HFFc6 (cell line): ENCODE measurements around the gene SUOX. TPM values are rescaled to one million over a fixed set of nuclear protein-coding genes. Genes with fewer than 3 reads are reported as not detected.

Experiments
- DNase-seq: peaks from one replicate; pipeline ENCODE4 v3.0.0-alpha.2; 2018
- H3K27ac Mint-ChIP-seq: 2 replicates; pipeline ENCODE4 v1.8.0; 2020; ENCODE audit warnings: mild to moderate bottlenecking, mixed read lengths
- H3K27me3 Mint-ChIP-seq: 2 replicates; pipeline ENCODE4 v1.8.0; 2021; ENCODE audit warnings: mild to moderate bottlenecking, moderate library complexity, mixed read lengths; ENCODE audit not compliant: insufficient read depth
- H3K36me3 Mint-ChIP-seq: 2 replicates; pipeline ENCODE4 v1.8.0; 2021; ENCODE audit warnings: low read depth, mixed read lengths
- H3K4me1 Mint-ChIP-seq: 2 replicates; pipeline ENCODE4 v1.8.0; 2020; ENCODE audit warnings: low read depth, mixed read lengths
- H3K4me3 Mint-ChIP-seq: 2 replicates; pipeline ENCODE4 v1.8.0; 2020; ENCODE audit warnings: mild to moderate bottlenecking, moderate library complexity, mixed read lengths
- H3K9me3 Mint-ChIP-seq: 2 replicates; pipeline ENCODE4 v1.8.0; 2020; ENCODE audit warnings: mild to moderate bottlenecking, mixed read lengths
- total RNA-seq, 6 experiments: library from RNA; stranded (reverse); fragmentation: NEBNext Ultra II Directional; extraction: Animal tissue kit (Norgen Biotek cat#: 25700); gene quantifications; 2 replicates in 1 of 6; 3 replicates in 5 of 6; pipeline ENCODE4 v1.2.3, GENCODE V29; 2021
- TF ChIP-seq, protein P1 (sequence below): fragments of 200-600 bp; sonication (generic); IDR thresholded peaks from 2 replicates; pipeline ENCODE4 v1.5.0; 2021; ENCODE audit warnings: antibody characterized with exemption, mild to moderate bottlenecking

SUOX gene
- total RNA-seq, 6 experiments from 2014 or later, result 15.2 to 19.4 (median 17.0) TPM

DNA sequence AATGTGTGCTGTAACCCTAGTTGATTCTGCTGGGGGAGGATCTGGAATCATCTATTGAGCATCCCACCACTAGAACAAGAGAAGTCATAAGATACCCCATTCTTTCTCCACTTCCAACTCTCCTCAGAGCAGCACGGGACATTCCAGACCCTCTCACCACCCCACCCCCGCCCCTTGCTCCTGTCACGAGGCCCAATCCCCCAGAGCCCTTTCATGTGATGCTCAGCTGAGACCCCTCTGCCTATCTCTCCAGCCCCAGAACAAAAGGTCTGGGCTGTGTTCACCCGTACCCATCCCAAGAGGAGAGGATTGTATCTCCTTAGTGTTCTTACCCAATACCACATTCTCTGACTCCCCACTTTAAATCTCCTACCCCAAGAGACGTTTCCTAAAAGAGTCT, 31.8 kb upstream of the SUOX start:
- H3K4me3 Mint-ChIP-seq, result no peak overlapping the region
- no peak for DNase-seq
- TF ChIP-seq, protein P1, sequence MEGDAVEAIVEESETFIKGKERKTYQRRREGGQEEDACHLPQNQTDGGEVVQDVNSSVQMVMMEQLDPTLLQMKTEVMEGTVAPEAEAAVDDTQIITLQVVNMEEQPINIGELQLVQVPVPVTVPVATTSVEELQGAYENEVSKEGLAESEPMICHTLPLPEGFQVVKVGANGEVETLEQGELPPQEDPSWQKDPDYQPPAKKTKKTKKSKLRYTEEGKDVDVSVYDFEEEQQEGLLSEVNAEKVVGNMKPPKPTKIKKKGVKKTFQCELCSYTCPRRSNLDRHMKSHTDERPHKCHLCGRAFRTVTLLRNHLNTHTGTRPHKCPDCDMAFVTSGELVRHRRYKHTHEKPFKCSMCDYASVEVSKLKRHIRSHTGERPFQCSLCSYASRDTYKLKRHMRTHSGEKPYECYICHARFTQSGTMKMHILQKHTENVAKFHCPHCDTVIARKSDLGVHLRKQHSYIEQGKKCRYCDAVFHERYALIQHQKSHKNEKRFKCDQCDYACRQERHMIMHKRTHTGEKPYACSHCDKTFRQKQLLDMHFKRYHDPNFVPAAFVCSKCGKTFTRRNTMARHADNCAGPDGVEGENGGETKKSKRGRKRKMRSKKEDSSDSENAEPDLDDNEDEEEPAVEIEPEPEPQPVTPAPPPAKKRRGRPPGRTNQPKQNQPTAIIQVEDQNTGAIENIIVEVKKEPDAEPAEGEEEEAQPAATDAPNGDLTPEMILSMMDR, result no peak
- no peak overlapping the region for H3K27ac Mint-ChIP-seq
- no peaks in the 10 kb centered on the region for H3K9me3 Mint-ChIP-seq
- H3K27me3 Mint-ChIP-seq, result no peaks in the 10 kb centered on the region; the same call in none of the 2 replicates
- H3K4me1 Mint-ChIP-seq, result peaks cover 41% of the 10 kb centered on the region
- H3K36me3 Mint-ChIP-seq, result peaks cover under 1% of the 10 kb centered on the region; the same call in 1 of the 2 replicates

- Mint-ChIP-seq H3K27me3 (no peaks in the 10 kb centered on the region; the same call in none of the 2 replicates), H3K9me3 (no peaks in the 10 kb centered on the region), H3K27ac (peak within 1 kb of the TSS; percentile 91), H3K36me3 (peaks cover 6% of the 10 kb centered on the region; the same call in 1 of the 2 replicates), H3K4me1 (peaks cover 41% of the 10 kb centered on the region), H3K4me3 (peak within 1 kb of the TSS; percentile 97)
- DNase-seq, result no peak
- TF ChIP-seq, protein P1, result no peak
These were observed 31.1 kb upstream of the SUOX start, which contains the start of gene PMEL for GRCh38 chr12:55965941-55966407. PMEL (minus strand) TSS chr12:55966042; CDS start chr12:55966011, 31 bp downstream.

DNA sequence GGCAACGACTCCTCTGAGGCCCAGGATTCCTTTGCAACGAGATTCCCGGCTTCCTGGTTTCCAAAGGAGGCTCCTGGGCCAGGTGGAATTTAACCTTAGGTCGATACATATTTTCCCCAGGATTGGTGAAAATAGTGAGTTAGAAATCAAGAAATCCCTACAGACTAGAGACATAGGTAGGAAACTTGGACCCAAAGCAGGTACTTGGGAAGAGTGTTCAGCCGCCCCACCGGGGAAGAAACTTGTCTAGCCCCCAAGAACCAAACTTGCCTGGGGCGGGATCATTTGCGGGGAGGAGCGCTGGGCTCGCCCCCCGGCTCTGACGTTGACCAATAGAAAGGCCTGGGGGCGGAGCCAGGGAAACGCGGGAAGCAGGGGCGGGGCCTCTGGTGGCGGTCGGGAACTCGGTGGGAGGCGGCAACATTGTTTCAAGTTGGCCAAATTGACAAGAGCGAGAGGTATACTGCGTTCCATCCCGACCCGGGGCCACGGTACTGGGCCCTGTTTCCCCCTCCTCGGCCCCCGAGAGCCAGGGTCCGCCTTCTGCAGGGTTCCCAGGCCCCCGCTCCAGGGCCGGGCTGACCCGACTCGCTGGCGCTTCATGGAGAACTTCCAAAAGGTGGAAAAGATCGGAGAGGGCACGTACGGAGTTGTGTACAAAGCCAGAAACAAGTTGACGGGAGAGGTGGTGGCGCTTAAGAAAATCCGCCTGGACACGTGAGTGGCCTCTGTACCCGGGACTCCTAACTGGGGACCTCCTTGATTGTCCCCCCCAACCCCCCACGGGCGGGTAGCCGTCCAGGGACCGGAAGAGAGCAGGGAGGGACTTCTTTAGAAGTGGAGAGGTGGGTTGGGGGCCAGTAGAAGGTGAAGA, 30.4 kb upstream of the SUOX start, which contains the start of gene CDK2:
CDK2 (plus strand) TSS at position 423 of the 874 bp plus-strand sequence; CDS start at position 602, 179 bp downstream.
- Mint-ChIP-seq H3K9me3 (no peaks in the 10 kb centered on the region), H3K4me3 (peak within 1 kb of the TSS; percentile 97), H3K27me3 (no peaks in the 10 kb centered on the region; the same call in 1 of the 2 replicates), H3K27ac (peak within 1 kb of the TSS; percentile 91), H3K36me3 (peaks cover 13% of the 10 kb centered on the region), H3K4me1 (peaks cover 41% of the 10 kb centered on the region)
- peak; percentile 60 for DNase-seq
- TF ChIP-seq, protein P1, result no peak

DNA sequence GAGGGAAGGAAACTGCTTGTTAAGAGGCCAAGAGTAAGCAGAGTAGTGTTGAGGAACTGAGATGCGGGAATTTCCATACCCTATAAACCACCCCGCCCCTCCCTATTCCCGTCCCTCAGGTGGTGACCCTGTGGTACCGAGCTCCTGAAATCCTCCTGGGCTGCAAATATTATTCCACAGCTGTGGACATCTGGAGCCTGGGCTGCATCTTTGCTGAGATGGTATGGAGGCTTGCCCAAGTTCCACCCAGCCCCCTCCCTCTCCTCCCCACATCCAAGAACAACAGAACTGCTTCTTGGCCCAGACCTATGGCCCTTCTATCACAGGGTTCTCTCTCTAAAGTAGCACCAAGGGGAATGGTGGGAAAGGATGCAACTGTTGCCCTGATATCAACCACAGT, 27.7 kb upstream of the SUOX start:
- no peak overlapping the region for H3K27ac Mint-ChIP-seq
- DNase-seq, result no peak
- H3K27me3 Mint-ChIP-seq, result no peaks in the 10 kb centered on the region; the same call in 1 of the 2 replicates
- TF ChIP-seq, protein P1, result no peak
- peaks cover 41% of the 10 kb centered on the region for H3K4me1 Mint-ChIP-seq
- H3K9me3 Mint-ChIP-seq, result no peaks in the 10 kb centered on the region
- no peak overlapping the region for H3K4me3 Mint-ChIP-seq
- H3K36me3 Mint-ChIP-seq, result peaks cover 17% of the 10 kb centered on the region

DNA sequence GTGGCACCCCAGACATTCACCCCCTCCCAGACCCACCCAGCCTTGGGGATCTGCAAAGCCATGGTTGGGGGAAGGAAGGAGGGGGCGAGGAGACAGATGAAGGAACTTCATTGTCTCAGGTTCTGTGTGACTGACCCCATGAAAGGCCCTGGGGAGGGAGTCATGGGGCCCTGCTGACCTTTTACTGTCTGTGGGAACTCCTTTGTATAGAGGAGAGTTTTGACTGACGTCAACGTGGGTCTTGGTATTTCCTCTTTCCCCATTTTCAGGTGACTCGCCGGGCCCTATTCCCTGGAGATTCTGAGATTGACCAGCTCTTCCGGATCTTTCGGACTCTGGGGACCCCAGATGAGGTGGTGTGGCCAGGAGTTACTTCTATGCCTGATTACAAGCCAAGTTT, 26.3 kb upstream of the SUOX start:
- no peaks in the 10 kb centered on the region; the same call in 1 of the 2 replicates for H3K27me3 Mint-ChIP-seq
- peaks cover 37% of the 10 kb centered on the region for H3K4me1 Mint-ChIP-seq
- H3K27ac Mint-ChIP-seq, result no peak overlapping the region; the same call in 1 of the 2 replicates
- TF ChIP-seq, protein P1, result no peak
- H3K36me3 Mint-ChIP-seq, result peaks cover 21% of the 10 kb centered on the region
- peak overlapping the region; percentile 7; the same call in 1 of the 2 replicates for H3K4me3 Mint-ChIP-seq
- no peak for DNase-seq
- no peaks in the 10 kb centered on the region for H3K9me3 Mint-ChIP-seq
